MM.1S (cell line): ENCODE data around the gene IL1R1.

Source experiments
- DNase-seq: peaks from one replicate; pipeline ENCODE4 v3.0.0-alpha.2; 2015
- H2AFZ ChIP-seq: fragments of 300-600 bp; sonication (generic); 2 replicates; pipeline ENCODE4 v1.6.0; 2016; ENCODE audit warnings: antibody characterized with exemption, low read length
- H3F3A ChIP-seq: fragments of 300-600 bp; sonication (generic); 2 replicates; pipeline ENCODE4 v1.6.1; 2016; ENCODE audit warnings: mild to moderate bottlenecking, antibody characterized with exemption, low read length, moderate library complexity, mixed read lengths; ENCODE audit not compliant: insufficient read depth
- H3K27ac ChIP-seq: fragments of 300-600 bp; sonication (generic); 2 replicates; pipeline ENCODE4 v1.5.1; 2016; ENCODE audit warnings: mild to moderate bottlenecking, low read length
- H3K27me3 ChIP-seq: fragments of 300-600 bp; sonication (generic); replicated peaks from 2 replicates; pipeline ENCODE4 v1.6.0; 2016; ENCODE audit warnings: low read length; ENCODE audit not compliant: insufficient read depth
- H3K36me3 ChIP-seq: fragments of 300-600 bp; sonication (generic); replicated peaks from 2 replicates; pipeline ENCODE4 v1.6.1; 2016; ENCODE audit warnings: mild to moderate bottlenecking, low read length, mixed read lengths; ENCODE audit not compliant: insufficient read depth
- H3K4me1 ChIP-seq: fragments of 300-600 bp; sonication (generic); 2 replicates; pipeline ENCODE4 v1.6.1; 2016; ENCODE audit warnings: low read length, mixed read lengths
- H3K4me2 ChIP-seq: fragments of 300-600 bp; sonication (generic); 2 replicates; pipeline ENCODE4 v1.6.0; 2016; ENCODE audit warnings: low read depth, low read length
- H3K4me3 ChIP-seq: fragments of 300-600 bp; sonication (generic); 2 replicates; pipeline ENCODE4 v1.5.1; 2016; ENCODE audit warnings: low read length, mixed read lengths
- H3K79me2 ChIP-seq: fragments of 300-600 bp; sonication (generic); 2 replicates; pipeline ENCODE4 v1.6.1; 2016; ENCODE audit warnings: mixed run types, low read length, mixed read lengths
- H3K9ac ChIP-seq: fragments of 300-600 bp; sonication (generic); 2 replicates; pipeline ENCODE4 v1.6.1; 2016; ENCODE audit warnings: low read length, mixed read lengths
- H3K9me2 ChIP-seq: fragments of 300-600 bp; sonication (generic); replicated peaks from 2 replicates; pipeline ENCODE4 v1.6.1; 2016; ENCODE audit warnings: mild to moderate bottlenecking, low read length, mixed read lengths; ENCODE audit not compliant: insufficient read depth
- H3K9me3 ChIP-seq: fragments of 300-600 bp; sonication (generic); replicated peaks from 2 replicates; pipeline ENCODE4 v1.6.1; 2016; ENCODE audit warnings: mild to moderate bottlenecking, low read length, mixed read lengths; ENCODE audit not compliant: insufficient read depth
- H4K20me1 ChIP-seq: fragments of 300-600 bp; sonication (generic); 2 replicates; pipeline ENCODE4 v1.6.1; 2016; ENCODE audit warnings: mild to moderate bottlenecking, low read length, moderate library complexity, mixed read lengths; ENCODE audit not compliant: insufficient read depth
- CTCF ChIP-seq: fragments of 300-600 bp; sonication (generic); IDR thresholded peaks from 2 replicates; pipeline ENCODE4 v1.5.1; 2016; ENCODE audit warnings: antibody characterized with exemption, low read length, mixed read lengths
- EZH2 ChIP-seq: fragments of 300-600 bp; sonication (generic); optimal IDR thresholded peaks from 2 replicates; pipeline ENCODE3; 2017; ENCODE audit warnings: low read depth, mild to moderate bottlenecking, antibody characterized with exemption, low read length, mixed read lengths
- EZH2phosphoT487 ChIP-seq: fragments of 300-600 bp; sonication (generic); IDR thresholded peaks from 2 replicates; pipeline ENCODE4 v1.6.1; 2018; ENCODE audit warnings: antibody characterized with exemption, low read length

The IL1R1 gene

DNA sequence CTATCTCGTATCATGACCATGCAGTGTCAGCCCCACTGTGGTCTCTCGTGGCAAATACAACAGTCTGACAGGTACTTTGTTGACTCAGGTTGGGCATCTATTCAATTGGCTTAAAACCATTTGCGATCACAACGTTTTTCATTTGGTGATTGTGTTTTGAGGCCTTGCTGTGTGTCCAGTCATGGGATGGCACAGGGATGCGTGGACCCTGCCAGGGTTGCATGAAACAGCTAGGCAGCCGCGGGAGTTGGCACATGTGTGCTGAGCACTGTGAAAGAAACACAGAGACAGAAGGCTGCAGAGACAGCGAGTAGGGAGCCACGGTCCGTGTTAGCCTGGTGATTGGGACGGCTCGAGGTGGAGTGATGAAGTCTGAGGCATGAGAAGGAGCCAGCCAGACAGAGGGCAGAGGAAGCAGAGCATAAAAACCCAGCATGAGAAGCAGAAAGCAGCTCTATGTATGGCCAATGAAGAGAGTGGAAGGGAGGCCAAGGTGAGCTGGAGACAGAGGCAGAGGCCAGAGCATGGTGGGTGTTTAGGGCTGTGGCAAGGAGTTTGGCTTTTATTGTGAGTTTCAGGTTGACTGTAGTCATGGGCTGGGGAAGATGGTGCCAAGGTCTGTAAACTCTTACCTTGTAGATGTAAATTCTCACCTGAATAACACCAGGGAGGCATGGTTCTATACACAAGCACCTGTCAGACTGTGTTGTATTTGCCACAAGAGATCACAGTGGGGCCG, 31.8 kb upstream of the IL1R1 start:
- Histone ChIP-seq H3K4me3 (no peak overlapping the region), H3F3A (no peaks in the 10 kb centered on the region), H3K36me3 (no peaks in the 10 kb centered on the region), H3K9me2 (no peaks in the 10 kb centered on the region), H3K27ac (no peak overlapping the region), H2AFZ (no peak overlapping the region), H3K4me2 (no peak overlapping the region), H4K20me1 (no peaks in the 10 kb centered on the region), H3K27me3 (no peaks in the 10 kb centered on the region), H3K9me3 (no peaks in the 10 kb centered on the region), H3K79me2 (no peaks in the 10 kb centered on the region), H3K9ac (no peak overlapping the region), H3K4me1 (no peaks in the 10 kb centered on the region)
- TF ChIP-seq EZH2 (no peak), CTCF (no peak), EZH2phosphoT487 (no peak)
- no peak for DNase-seq

DNA sequence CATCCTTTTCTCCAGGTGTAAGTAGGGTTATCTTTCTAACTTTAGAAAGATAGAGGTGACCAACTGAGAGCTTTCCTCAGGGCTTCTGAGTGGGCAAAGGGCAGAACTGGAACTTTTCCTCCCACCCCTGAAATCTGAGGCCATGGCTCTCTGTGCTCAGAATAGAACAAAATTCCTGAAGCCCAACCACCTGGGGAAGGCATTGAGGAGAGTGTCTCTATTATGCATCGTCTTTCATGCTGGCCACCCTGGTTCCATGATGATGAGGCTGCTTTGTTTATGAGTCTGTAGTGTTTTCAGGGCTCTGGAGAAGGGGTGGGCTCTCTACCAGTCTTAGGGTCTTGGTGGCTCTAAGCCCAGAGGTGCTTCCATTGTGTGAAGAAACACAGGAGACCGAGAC, 30.7 kb upstream of the IL1R1 start:
- no peaks in the 10 kb centered on the region for H3K9me2 ChIP-seq
- H2AFZ ChIP-seq = no peak overlapping the region
- H3F3A ChIP-seq = no peaks in the 10 kb centered on the region
- no peaks in the 10 kb centered on the region for H3K9me3 ChIP-seq
- no peaks in the 10 kb centered on the region for H3K4me1 ChIP-seq
- no peaks in the 10 kb centered on the region for H3K79me2 ChIP-seq
- H3K27ac ChIP-seq = no peak overlapping the region
- no peak for TF ChIP-seq EZH2
- no peak for TF ChIP-seq EZH2phosphoT487
- no peak for TF ChIP-seq CTCF
- DNase-seq = no peak
- H3K36me3 ChIP-seq = no peaks in the 10 kb centered on the region
- H3K27me3 ChIP-seq = no peaks in the 10 kb centered on the region
- no peak overlapping the region for H3K4me2 ChIP-seq
- no peak overlapping the region for H3K9ac ChIP-seq
- H4K20me1 ChIP-seq = no peaks in the 10 kb centered on the region
- H3K4me3 ChIP-seq = no peak overlapping the region

- Histone ChIP-seq H4K20me1 (no peaks in the 10 kb centered on the region), H3K9me2 (no peaks in the 10 kb centered on the region), H3K4me3 (no peak overlapping the region), H3K27ac (no peak overlapping the region), H2AFZ (no peak overlapping the region), H3K9ac (no peak overlapping the region), H3K4me2 (no peak overlapping the region), H3K36me3 (no peaks in the 10 kb centered on the region), H3K79me2 (no peaks in the 10 kb centered on the region), H3K9me3 (no peaks in the 10 kb centered on the region), H3K27me3 (no peaks in the 10 kb centered on the region), H3F3A (no peaks in the 10 kb centered on the region), H3K4me1 (no peaks in the 10 kb centered on the region)
- TF ChIP-seq EZH2 (no peak), CTCF (no peak), EZH2phosphoT487 (no peak)
- no peak for DNase-seq
Observed at GRCh38 chr2:102112271-102112670, 30.3 kb upstream of the IL1R1 start.
